Measurements from ENCODE around the gene SMYD5. TPM values are rescaled to one million over a fixed set of nuclear protein-coding genes. Genes with fewer than 3 reads are reported as not detected.

SMYD5 gene
- total RNA-seq, 6 experiments from 2014 or later: 5.3 to 12.2 (median 9.4) TPM

DNA sequence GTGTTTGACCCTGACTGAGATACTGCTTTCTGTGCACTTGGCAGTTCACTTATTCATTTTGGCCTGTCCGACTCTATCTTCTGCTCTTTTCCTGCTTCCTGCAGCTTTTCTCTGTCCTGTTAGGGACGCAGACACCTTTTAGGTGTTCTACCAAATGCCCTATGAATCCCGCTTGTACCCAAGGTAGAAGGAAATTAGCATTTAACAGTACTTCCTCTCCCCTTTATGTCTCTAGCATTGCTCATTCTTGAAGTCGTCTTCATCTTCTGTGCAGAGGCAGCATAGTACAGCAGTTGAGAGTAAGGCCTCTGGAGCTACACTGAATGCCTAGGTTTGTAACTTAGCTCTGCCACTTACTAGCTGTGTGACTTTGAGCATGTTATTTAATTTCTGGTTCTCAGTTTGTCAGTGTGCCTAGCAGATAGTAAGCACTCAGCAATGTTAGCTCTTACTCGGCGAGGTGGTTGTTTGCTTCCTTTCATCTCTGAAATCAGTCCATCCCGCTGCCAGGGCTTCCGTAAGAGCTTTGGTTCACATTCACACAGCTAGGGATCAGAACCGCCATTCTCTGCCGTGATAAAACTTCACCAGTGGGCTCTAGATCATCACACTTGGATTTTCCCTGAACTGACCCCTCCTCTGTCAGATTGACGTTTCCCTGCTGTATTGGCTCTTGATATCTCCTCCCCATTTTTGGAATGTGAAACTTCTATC lies 21.4 kb downstream of the SMYD5 start:
- H3K27ac ChIP-seq: no peak overlapping the region
- peaks cover 0 to 17% (median 3%) of the 10 kb centered on the region in 4 donors for H3K4me1 ChIP-seq
- intact Hi-C loops (cut with DNase I): no loop called here
- ATAC-seq (no peak), DNase-seq (no peak)
- peak overlapping the region; percentile 83 to 94 (median 90) for H3K4me3 ChIP-seq
- no peaks in the 10 kb centered on the region for H3K27me3 ChIP-seq
- H3K9me3 ChIP-seq: no peaks in the 10 kb centered on the region
- WGBS (ENCODE audit: insufficient coverage, low coverage, low lambda C conversion rate, missing lambda C conversion rate): 51% methylated on average over 11 of the region's 11 CpGs
- no peak for TF ChIP-seq POLR2A (IDR thresholded peaks at IDR 0.05)
- TF ChIP-seq, protein P1, sequence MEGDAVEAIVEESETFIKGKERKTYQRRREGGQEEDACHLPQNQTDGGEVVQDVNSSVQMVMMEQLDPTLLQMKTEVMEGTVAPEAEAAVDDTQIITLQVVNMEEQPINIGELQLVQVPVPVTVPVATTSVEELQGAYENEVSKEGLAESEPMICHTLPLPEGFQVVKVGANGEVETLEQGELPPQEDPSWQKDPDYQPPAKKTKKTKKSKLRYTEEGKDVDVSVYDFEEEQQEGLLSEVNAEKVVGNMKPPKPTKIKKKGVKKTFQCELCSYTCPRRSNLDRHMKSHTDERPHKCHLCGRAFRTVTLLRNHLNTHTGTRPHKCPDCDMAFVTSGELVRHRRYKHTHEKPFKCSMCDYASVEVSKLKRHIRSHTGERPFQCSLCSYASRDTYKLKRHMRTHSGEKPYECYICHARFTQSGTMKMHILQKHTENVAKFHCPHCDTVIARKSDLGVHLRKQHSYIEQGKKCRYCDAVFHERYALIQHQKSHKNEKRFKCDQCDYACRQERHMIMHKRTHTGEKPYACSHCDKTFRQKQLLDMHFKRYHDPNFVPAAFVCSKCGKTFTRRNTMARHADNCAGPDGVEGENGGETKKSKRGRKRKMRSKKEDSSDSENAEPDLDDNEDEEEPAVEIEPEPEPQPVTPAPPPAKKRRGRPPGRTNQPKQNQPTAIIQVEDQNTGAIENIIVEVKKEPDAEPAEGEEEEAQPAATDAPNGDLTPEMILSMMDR (IDR thresholded peaks at IDR 0.05): no peak
- H3K36me3 ChIP-seq: peaks cover 0 to 12% (median 0%) of the 10 kb centered on the region in 4 donors

DNA sequence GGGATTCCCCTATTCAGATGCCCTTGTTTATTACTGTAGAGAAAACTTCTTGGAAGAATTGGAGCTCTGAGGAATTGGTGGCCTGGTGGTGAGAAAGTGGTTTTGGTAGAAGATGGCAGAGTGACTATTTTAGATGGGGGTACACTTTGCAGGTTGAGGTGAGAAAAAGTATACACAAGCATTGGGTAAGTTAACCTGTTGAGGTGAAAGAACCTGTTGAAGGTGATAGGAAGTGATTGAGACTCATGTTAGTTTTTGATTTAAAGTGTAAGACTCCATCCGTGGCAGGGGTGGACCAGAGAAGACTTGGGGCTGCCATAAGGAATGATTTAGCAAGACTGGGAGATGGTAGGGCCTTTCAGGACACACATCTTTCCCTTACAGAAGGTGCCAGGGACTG lies 23.1 kb downstream of the SMYD5 start:
- TF ChIP-seq, protein P1 (IDR thresholded peaks at IDR 0.05): no peak
- TF ChIP-seq POLR2A (IDR thresholded peaks at IDR 0.05): no peak
- DNase-seq: no peak
- Histone ChIP-seq H3K4me1 (peaks cover 0 to 17% (median 3%) of the 10 kb centered on the region in 4 donors), H3K36me3 (peaks cover 0 to 28% (median 2%) of the 10 kb centered on the region in 4 donors), H3K9me3 (no peaks in the 10 kb centered on the region), H3K4me3 (no peak overlapping the region), H3K27ac (no peak overlapping the region), H3K27me3 (no peaks in the 10 kb centered on the region)
- intact Hi-C loops (cut with DNase I): no loop called here
- ATAC-seq: no peak
- 60% methylated on average over 1 of the region's 1 CpG for WGBS (ENCODE audit: insufficient coverage, low coverage, low lambda C conversion rate, missing lambda C conversion rate)

DNA sequence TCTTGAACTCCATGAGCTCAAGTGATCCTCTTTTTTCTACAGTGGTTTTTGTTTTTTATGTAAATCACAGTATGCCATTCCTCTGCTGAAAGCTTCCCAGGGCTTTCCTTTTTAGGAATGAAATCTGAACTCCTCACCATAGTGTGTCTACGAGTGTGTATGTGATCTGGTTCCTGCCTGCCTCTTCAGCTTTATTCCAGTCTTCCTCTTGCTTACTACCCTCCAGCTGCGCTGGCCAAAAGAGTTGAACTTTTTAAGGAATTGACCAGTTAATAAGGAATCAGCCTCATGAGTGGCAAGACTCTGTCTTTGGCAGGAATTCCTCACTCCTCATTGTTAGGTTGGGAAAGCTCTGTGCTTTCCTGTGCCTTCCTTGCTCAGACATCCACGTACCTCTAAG lies 24.1 kb downstream of the SMYD5 start:
- WGBS (ENCODE audit: insufficient coverage, low coverage, low lambda C conversion rate, missing lambda C conversion rate): 96% methylated on average over 2 of the region's 3 CpGs

DNA sequence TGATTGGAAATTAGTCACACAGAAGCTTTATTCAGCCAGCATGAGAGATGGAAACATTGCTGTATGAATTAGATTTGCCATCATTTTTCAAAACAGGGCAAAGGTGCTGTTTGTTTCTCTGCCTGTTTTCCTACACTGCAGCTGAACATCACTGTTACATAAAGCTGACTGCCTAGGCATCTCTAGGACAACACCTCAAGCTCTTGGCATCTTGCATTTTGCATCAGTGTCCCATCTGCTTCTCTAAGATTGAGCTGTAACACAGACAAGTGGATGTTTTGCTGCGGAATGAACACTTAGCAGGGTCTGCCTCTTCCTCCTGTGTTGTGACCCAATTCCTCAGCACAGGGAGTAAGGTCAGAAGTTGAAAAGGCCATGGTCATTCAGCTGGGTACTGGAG lies 24.9 kb downstream of the SMYD5 start:
- TF ChIP-seq, protein P1 (IDR thresholded peaks at IDR 0.05): no peak
- no peak for TF ChIP-seq POLR2A (IDR thresholded peaks at IDR 0.05)
- intact Hi-C loops (cut with DNase I): no loop called here
- H3K36me3 ChIP-seq: peaks cover 0 to 45% (median 8%) of the 10 kb centered on the region in 4 donors

More for the DNA sequence above, 24.1 kb downstream of the SMYD5 start:
- H3K27ac ChIP-seq: no peak overlapping the region
- H3K9me3 ChIP-seq: no peaks in the 10 kb centered on the region
- no peak overlapping the region for H3K4me3 ChIP-seq
- DNase-seq: no peak
- no peak for ATAC-seq
- H3K36me3 ChIP-seq: peaks cover 0 to 37% (median 5%) of the 10 kb centered on the region in 4 donors
- intact Hi-C loops (cut with DNase I): no loop called here
- no peaks in the 10 kb centered on the region for H3K27me3 ChIP-seq
- peaks cover 0 to 12% (median 3%) of the 10 kb centered on the region in 4 donors for H3K4me1 ChIP-seq
- no peak for TF ChIP-seq POLR2A (IDR thresholded peaks at IDR 0.05)
- TF ChIP-seq, protein P1 (IDR thresholded peaks at IDR 0.05): no peak

More for the DNA sequence above, 24.9 kb downstream of the SMYD5 start:
- Histone ChIP-seq H3K27me3 (no peaks in the 10 kb centered on the region), H3K4me3 (no peak overlapping the region), H3K9me3 (no peaks in the 10 kb centered on the region), H3K27ac (no peak overlapping the region), H3K4me1 (peaks cover 0 to 12% (median 3%) of the 10 kb centered on the region in 4 donors)
- WGBS (ENCODE audit: insufficient coverage, low coverage, low lambda C conversion rate, missing lambda C conversion rate): 88% methylated on average over 1 of the region's 1 CpG
- ATAC-seq (no peak), DNase-seq (no peak)

Data from right lobe of liver (tissue), 6 donors.